ENCODE results near the gene RNF151. TPM values are rescaled to one million over a fixed set of nuclear protein-coding genes. Genes with fewer than 3 reads are reported as not detected.

RNF151 gene
- total and polyA plus RNA-seq, 2 of the 13 experiments (the other 11 are each of a cell fraction or from before 2014, with no cell fraction given): not detected

- peak; percentile 88 for TF ChIP-seq ZBTB14 (CRISPR knock-in tag; IDR thresholded peaks at IDR 0.05)
- TF ChIP-seq ETV6 (CRISPR knock-in tag; conservative IDR thresholded peaks at IDR 0.05): peak; percentile 55; the same call in 1 of the 2 replicates
- TF ChIP-seq CERS6 (CRISPR knock-in tag; IDR thresholded peaks at IDR 0.05): 0 out of 2 replicates have a peak, but pooled peaks have one; percentile 11
- peak; percentile 91; the same call in 1 of the 2 replicates for TF ChIP-seq KDM5B (CRISPR knock-in tag; IDR thresholded peaks at IDR 0.05; ENCODE audit: borderline replicate concordance)
- TF ChIP-seq ZNF512 (CRISPR knock-in tag; IDR thresholded peaks at IDR 0.05): no peak
- no peak for TF ChIP-seq PCBP2 (optimal IDR thresholded peaks at IDR 0.05; ENCODE audit: low read depth, low read length, poor library complexity, severe bottlenecking)
- TF ChIP-seq ZNF891 (CRISPR knock-in tag; IDR thresholded peaks at IDR 0.05): no peak
- no peak; the same call in 1 of the 2 replicates for TF ChIP-seq ZNF619 (CRISPR knock-in tag; IDR thresholded peaks at IDR 0.05)
- no peak for TF ChIP-seq ZNF101 (CRISPR knock-in tag; IDR thresholded peaks at IDR 0.05; ENCODE audit: borderline replicate concordance, low read depth)
- TF ChIP-seq E2F1 (CRISPR knock-in tag; IDR thresholded peaks at IDR 0.05): peak; percentile 76; the same call in 1 of the 2 replicates
- peak; percentile 56; the same call in 1 of the 2 replicates for TF ChIP-seq ZNF138 (CRISPR knock-in tag; IDR thresholded peaks at IDR 0.05; ENCODE audit: low read depth)
- TF ChIP-seq ZBTB37 (CRISPR knock-in tag; IDR thresholded peaks at IDR 0.05): no peak
- TF ChIP-seq ZNF772 (CRISPR knock-in tag; IDR thresholded peaks at IDR 0.05): peak; percentile 74; the same call in 1 of the 2 replicates
- peak; percentile 62; the same call in 1 of the 2 replicates for TF ChIP-seq CSRNP2 (CRISPR knock-in tag; conservative IDR thresholded peaks at IDR 0.05; ENCODE audit: low read depth)
- TF ChIP-seq SMARCE1 (IDR thresholded peaks at IDR 0.05; ENCODE audit: borderline replicate concordance): no peak
- TF ChIP-seq HNRNPL (IDR thresholded peaks at IDR 0.05; ENCODE audit: low read depth, low read length): peak; percentile 67; the same call in 1 of the 2 replicates
- peak; percentile 67 for TF ChIP-seq ZNF746 (CRISPR knock-in tag; IDR thresholded peaks at IDR 0.05)
- TF ChIP-seq FOXO4 (CRISPR knock-in tag; conservative IDR thresholded peaks at IDR 0.05): no peak
- TF ChIP-seq MZF1 (CRISPR knock-in tag; IDR thresholded peaks at IDR 0.05; ENCODE audit: borderline replicate concordance): 0 out of 2 replicates have a peak, but pooled peaks have one; percentile 81
Measured at GRCh38 chr16:1971796-1972489, 5.3 kb downstream of the RNF151 start, which contains the start of gene TBL3 (continued).

Data from HepG2 (cell line).